Measurements from ENCODE around the gene SEL1L2.

DNA sequence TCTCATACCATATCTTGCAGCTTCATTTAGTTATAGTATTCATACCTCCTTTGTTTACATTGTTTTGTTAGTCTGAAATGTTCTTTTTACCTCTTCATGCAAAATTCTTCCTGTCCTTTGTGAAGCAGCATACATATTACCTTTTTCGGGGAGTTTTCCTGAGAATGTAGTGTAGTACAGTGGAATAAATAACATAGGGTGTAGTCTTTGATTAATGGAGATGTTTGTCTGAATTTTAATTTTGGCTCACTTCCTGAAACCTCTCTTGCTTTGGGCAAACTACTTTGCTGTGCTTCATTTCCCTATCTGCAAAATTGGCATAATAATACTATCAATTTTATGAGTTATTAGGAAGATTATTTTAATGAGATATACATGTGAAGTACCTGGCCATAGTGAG, 10.5 kb upstream of the SEL1L2 start:
- TF ChIP-seq YY1 (tag by site-specific recombination; IDR thresholded peaks at IDR 0.05) (no peak), BCL11A (tag by site-specific recombination; IDR thresholded peaks at IDR 0.05; ENCODE audit: low read depth) (no peak), SP2 (tag by site-specific recombination; IDR thresholded peaks at IDR 0.05) (no peak), ZNF776 (tag by site-specific recombination; IDR thresholded peaks at IDR 0.05; ENCODE audit: borderline replicate concordance) (no peak)
- TF ChIP-seq, protein P1, sequence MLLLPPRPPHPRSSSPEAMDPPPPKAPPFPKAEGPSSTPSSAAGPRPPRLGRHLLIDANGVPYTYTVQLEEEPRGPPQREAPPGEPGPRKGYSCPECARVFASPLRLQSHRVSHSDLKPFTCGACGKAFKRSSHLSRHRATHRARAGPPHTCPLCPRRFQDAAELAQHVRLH (tag by site-specific recombination; IDR thresholded peaks at IDR 0.05), result no peak
